ENCODE measurements around the gene CFD. TPM values are rescaled to one million over a fixed set of nuclear protein-coding genes. Genes with fewer than 3 reads are reported as not detected.
A peak's percentile ranks its signal among the peaks of the same experiment; 100 is the strongest.

The CFD gene
- total RNA-seq, 4 donors from 2014 or later, result 3.2 to 233 (median 50.2) TPM

DNA sequence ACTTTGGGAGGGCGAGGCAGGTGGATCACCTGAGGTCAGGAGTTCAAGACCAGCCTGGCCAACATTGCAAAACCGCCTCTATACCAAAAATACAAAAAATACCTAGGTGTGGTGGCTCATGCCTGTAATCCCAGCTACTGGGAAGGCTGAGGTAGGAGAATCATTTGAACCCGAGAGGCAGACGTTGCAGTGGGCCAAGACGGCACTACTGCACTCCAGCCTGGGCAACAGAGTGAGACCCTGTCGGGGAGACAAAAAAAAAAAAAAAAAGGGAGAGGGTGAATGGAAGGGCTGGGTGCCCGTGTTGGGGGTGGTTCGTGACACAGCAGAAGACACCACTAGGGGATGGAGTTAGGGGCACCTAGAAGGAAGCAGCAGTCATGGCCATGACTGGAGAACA, 10.8 kb downstream of the CFD start:
- Histone ChIP-seq H3K27me3 (no peaks in the 10 kb centered on the region), H3K4me1 (peaks cover 5 to 17% of the 10 kb centered on the region in 2 donors), H3K36me3 (no peaks in the 10 kb centered on the region), H3K9me3 (no peaks in the 10 kb centered on the region), H3K27ac (peak overlapping the region; percentile 92 to 96), H3K4me3 (no peak overlapping the region)
- TF ChIP-seq POLR2A (IDR thresholded peaks at IDR 0.05), result no peak
- TF ChIP-seq, protein P1, sequence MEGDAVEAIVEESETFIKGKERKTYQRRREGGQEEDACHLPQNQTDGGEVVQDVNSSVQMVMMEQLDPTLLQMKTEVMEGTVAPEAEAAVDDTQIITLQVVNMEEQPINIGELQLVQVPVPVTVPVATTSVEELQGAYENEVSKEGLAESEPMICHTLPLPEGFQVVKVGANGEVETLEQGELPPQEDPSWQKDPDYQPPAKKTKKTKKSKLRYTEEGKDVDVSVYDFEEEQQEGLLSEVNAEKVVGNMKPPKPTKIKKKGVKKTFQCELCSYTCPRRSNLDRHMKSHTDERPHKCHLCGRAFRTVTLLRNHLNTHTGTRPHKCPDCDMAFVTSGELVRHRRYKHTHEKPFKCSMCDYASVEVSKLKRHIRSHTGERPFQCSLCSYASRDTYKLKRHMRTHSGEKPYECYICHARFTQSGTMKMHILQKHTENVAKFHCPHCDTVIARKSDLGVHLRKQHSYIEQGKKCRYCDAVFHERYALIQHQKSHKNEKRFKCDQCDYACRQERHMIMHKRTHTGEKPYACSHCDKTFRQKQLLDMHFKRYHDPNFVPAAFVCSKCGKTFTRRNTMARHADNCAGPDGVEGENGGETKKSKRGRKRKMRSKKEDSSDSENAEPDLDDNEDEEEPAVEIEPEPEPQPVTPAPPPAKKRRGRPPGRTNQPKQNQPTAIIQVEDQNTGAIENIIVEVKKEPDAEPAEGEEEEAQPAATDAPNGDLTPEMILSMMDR (IDR thresholded peaks at IDR 0.05), result no peak
- intact Hi-C loops (cut with DNase I; ENCODE audit: low total_unique reads), result no loop called here
- no peak for DNase-seq

DNA sequence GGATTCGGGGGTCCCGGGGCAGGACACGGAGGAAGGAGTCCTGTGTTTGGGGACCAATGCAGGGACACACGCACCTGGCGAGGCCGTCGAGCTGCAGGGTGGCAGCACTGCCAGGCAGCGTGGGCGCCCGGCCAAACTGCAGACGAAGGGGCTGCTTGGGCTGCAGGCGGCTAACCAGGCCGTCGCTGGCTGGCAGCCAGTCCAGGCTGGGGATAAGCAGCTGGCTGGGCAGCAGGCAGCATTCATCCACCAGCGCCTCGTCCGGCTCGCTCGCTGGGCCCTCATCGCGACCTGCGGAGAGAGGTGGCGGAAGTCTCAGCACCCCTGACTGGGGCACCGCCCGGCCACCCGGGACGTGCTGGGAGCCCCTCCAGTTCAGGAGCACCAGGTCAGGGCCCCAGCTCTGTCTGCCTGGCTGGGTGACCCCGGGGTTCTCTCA, 11.5 kb downstream of the CFD start:
- no peak for DNase-seq
- Histone ChIP-seq H3K4me1 (peaks cover 5 to 17% of the 10 kb centered on the region in 2 donors), H3K27ac (peak overlapping the region; percentile 92 to 96), H3K4me3 (no peak overlapping the region), H3K36me3 (no peaks in the 10 kb centered on the region), H3K9me3 (no peaks in the 10 kb centered on the region), H3K27me3 (no peaks in the 10 kb centered on the region)
- TF ChIP-seq, protein P1 (IDR thresholded peaks at IDR 0.05), result no peak
- TF ChIP-seq POLR2A (IDR thresholded peaks at IDR 0.05), result no peak
- intact Hi-C loops (cut with DNase I; ENCODE audit: low total_unique reads), result no loop called here

DNA sequence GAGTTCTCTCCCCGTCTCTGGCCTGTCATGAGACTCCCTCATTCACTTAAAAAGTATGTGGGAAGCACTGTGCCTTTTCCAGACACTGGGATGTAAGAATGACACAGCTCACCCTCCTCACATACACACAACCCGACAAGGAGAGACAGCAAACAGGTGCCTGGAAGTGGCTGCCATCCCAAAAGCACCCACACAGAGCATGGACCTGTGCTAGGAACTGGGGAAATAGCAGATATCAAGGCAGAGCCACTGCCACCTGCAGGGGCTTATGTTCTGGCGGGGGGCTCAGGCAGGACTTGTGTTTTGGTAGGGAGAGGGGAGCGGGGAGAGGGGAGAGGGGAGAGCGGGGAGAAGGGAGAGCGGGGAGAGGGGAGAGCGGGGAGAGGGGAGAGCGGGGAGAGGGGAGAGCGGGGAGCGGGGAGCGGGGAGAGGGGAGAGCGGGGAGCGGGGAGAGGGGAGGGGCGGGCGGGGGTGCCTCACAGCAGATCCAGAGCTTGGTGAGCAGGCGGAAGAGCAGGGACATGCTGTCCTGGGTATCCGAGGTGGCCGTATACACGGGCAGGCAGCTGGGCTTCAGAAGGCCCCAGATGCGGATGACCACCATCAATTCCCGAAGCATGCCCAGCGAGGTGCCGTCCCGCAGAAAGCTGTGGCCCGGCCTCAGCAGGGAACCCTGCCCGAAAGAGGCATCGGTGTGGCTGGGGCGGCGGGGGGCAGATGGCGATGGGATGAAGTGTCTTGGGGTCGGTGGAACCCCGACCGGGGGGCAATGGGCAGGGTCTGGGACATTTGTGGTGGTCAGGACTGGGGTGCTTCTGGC, 12.2 kb downstream of the CFD start:
- no peaks in the 10 kb centered on the region for H3K27me3 ChIP-seq
- no peak overlapping the region for H3K4me3 ChIP-seq
- H3K4me1 ChIP-seq, result peaks cover 5 to 17% of the 10 kb centered on the region in 2 donors
- TF ChIP-seq POLR2A (IDR thresholded peaks at IDR 0.05), result no peak
- TF ChIP-seq, protein P1 (IDR thresholded peaks at IDR 0.05), result no peak
- H3K27ac ChIP-seq, result peak overlapping the region; percentile 13 to 92
- intact Hi-C loops (cut with DNase I; ENCODE audit: low total_unique reads), result no loop called here
- H3K36me3 ChIP-seq, result no peaks in the 10 kb centered on the region
- no peaks in the 10 kb centered on the region for H3K9me3 ChIP-seq
- DNase-seq, result no peak

DNA sequence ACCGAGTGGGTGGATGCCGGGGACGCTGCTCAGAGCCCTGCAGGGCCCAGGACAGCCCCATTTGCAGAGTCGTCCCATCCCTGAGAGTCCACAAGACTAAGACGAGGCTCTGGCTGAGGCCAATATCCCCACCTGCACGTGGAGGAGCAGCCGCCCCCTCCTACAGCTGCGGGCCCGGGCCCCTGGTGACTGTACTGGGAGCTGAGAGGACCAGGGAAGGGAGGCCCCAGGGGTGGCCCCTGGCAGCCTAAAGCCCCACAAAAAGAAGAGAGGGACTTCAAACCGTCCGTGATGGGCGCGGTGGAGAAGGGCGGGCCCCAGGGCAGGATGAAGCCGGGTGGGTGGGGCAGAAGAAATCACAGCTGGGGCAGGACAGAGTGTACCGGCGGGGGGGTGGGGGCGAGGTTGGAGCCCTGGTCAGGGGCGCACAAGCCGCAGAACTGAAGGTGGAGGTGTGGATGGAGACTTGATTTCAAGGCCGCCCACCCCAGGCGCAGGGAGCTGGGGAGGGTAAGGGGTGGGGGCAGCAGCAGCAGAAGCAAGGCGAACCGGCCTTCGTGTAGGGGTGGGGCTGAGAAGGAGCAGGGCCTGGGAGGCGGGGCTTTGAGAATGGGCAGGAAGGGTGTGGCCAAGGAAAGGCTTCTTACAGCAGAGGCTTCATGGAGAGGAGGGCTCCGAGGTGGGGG, 12.9 kb downstream of the CFD start:
- peak overlapping the region; percentile 13 to 64 for H3K27ac ChIP-seq
- H3K4me3 ChIP-seq, result no peak overlapping the region
- DNase-seq, result peak in 1 of 2 donors; percentile 52

More for the DNA sequence above, 12.9 kb downstream of the CFD start:
- H3K4me1 ChIP-seq, result peaks cover 5 to 17% of the 10 kb centered on the region in 2 donors
- no peaks in the 10 kb centered on the region for H3K9me3 ChIP-seq
- intact Hi-C loops (cut with DNase I; ENCODE audit: low total_unique reads), result no loop called here
- no peak for TF ChIP-seq POLR2A (IDR thresholded peaks at IDR 0.05)
- TF ChIP-seq, protein P1 (IDR thresholded peaks at IDR 0.05), result no peak
- H3K27me3 ChIP-seq, result no peaks in the 10 kb centered on the region
- no peaks in the 10 kb centered on the region for H3K36me3 ChIP-seq
